ENCODE results near the gene VWC2L. TPM values are rescaled to one million over a fixed set of nuclear protein-coding genes. Genes with fewer than 3 reads are reported as not detected.

Gene VWC2L
- polyA plus RNA-seq, 1 experiment = not detected

GRCh38 chr2:214386720-214387119 is 24.1 kb upstream of the VWC2L start:
- no peaks in the 10 kb centered on the region for H3K36me3 ChIP-seq (ENCODE audit: control insufficient read depth, insufficient read depth, low read length)
- H3K4me3 ChIP-seq (ENCODE audit: low read depth, low read length) = no peak overlapping the region
- ChIA-PET CTCF (no interaction called here), POLR2A (no interaction called here)
- DNase-seq (ENCODE audit: low read depth) = no peak
- H3K27me3 ChIP-seq (ENCODE audit: control insufficient read depth, insufficient read depth, low read length) = no peaks in the 10 kb centered on the region
- no peak for TF ChIP-seq CTCF (IDR thresholded peaks at IDR 0.05; ENCODE audit: insufficient read depth, low read depth, low read length)

- ChIA-PET CTCF (no interaction called here), POLR2A (no interaction called here)
- TF ChIP-seq CTCF (IDR thresholded peaks at IDR 0.05; ENCODE audit: insufficient read depth, low read depth, low read length) = no peak
- no peak for DNase-seq (ENCODE audit: low read depth)
- no peaks in the 10 kb centered on the region for H3K27me3 ChIP-seq (ENCODE audit: control insufficient read depth, insufficient read depth, low read length)
- no peak overlapping the region for H3K4me3 ChIP-seq (ENCODE audit: low read depth, low read length)
- no peaks in the 10 kb centered on the region for H3K36me3 ChIP-seq (ENCODE audit: control insufficient read depth, insufficient read depth, low read length)
Observed at GRCh38 chr2:214389334-214389733, 21.5 kb upstream of the VWC2L start.

DNA sequence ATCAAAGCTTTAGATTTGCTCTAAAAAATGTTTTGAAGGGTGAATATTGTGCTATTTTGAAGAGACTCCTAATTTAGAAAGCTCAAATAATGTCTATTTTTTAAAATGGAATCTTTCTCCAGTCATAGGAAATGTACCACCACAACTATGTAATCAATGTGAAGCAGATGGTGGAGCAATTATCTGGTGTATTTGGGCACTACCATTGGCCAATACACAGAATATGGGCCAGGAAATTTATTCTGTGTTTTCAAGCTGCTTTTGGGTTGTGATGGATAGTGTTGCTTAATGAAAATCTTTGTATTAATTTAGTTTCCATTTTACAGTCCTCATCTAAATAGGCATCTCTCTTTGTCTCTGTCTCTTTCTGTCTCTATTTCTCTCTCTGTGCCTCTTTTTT is 17.1 kb upstream of the VWC2L start:
- DNase-seq (ENCODE audit: low read depth) = no peak
- no peaks in the 10 kb centered on the region for H3K27me3 ChIP-seq (ENCODE audit: control insufficient read depth, insufficient read depth, low read length)
- ChIA-PET POLR2A (no interaction called here), CTCF (no interaction called here)
- no peaks in the 10 kb centered on the region for H3K36me3 ChIP-seq (ENCODE audit: control insufficient read depth, insufficient read depth, low read length)
- H3K4me3 ChIP-seq (ENCODE audit: low read depth, low read length) = no peak overlapping the region
- no peak for TF ChIP-seq CTCF (IDR thresholded peaks at IDR 0.05; ENCODE audit: insufficient read depth, low read depth, low read length)

- ChIA-PET POLR2A (no interaction called here), CTCF (no interaction called here)
- Histone ChIP-seq H3K36me3 (ENCODE audit: control insufficient read depth, insufficient read depth, low read length) (no peaks in the 10 kb centered on the region), H3K27me3 (ENCODE audit: control insufficient read depth, insufficient read depth, low read length) (no peaks in the 10 kb centered on the region), H3K4me3 (ENCODE audit: low read depth, low read length) (no peak overlapping the region)
- DNase-seq (ENCODE audit: low read depth) = no peak
- TF ChIP-seq CTCF (IDR thresholded peaks at IDR 0.05; ENCODE audit: insufficient read depth, low read depth, low read length) = no peak
Observed at GRCh38 chr2:214395040-214395439, 15.8 kb upstream of the VWC2L start.

DNA sequence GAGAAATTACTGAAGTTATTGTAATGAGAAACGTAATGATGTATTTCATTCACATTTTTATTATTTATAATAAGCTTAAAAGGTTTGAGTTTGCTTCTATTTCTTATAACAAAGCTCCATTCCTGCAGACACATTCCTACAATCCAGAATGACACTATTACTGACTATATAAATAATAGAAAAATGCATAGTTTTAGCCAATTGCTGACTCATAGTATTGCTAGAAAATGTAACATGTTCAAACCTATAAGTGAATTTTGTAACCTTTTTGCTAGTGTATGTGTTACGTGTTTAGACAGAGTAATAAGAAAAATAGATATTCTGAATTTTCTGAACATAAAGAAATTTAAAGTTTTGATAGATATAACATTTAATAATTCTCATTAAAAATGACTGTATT is 9.3 kb upstream of the VWC2L start:
- no peak for DNase-seq (ENCODE audit: low read depth)
- no peak for TF ChIP-seq CTCF (IDR thresholded peaks at IDR 0.05; ENCODE audit: insufficient read depth, low read depth, low read length)
- POLR2A ChIA-PET = no interaction called here

More for the DNA sequence above, 9.3 kb upstream of the VWC2L start:
- H3K27me3 ChIP-seq (ENCODE audit: control insufficient read depth, insufficient read depth, low read length) = no peaks in the 10 kb centered on the region
- H3K36me3 ChIP-seq (ENCODE audit: control insufficient read depth, insufficient read depth, low read length) = no peaks in the 10 kb centered on the region
- CTCF ChIA-PET = no interaction called here
- no peak overlapping the region for H3K4me3 ChIP-seq (ENCODE audit: low read depth, low read length)

Measured in BJ (cell line).